Activated CD4-positive, alpha-beta T cell treated with anti-CD3 and anti-CD28 coated beads, Interleukin-2, amount 50 U/mL, for 4 hours (primary cell): Measurements from ENCODE around the gene CRYGD.
"Not testable (repeated sequence)": the region's sequence is repeated elsewhere in the genome, so short reads cannot be mapped to it uniquely, and the experiment has no call there.

Experiments used
- DNase-seq, 2 experiments: peaks; one replicate each; pipeline ENCODE4 v3.0.0-alpha.2; 2020

The CRYGD gene

DNA sequence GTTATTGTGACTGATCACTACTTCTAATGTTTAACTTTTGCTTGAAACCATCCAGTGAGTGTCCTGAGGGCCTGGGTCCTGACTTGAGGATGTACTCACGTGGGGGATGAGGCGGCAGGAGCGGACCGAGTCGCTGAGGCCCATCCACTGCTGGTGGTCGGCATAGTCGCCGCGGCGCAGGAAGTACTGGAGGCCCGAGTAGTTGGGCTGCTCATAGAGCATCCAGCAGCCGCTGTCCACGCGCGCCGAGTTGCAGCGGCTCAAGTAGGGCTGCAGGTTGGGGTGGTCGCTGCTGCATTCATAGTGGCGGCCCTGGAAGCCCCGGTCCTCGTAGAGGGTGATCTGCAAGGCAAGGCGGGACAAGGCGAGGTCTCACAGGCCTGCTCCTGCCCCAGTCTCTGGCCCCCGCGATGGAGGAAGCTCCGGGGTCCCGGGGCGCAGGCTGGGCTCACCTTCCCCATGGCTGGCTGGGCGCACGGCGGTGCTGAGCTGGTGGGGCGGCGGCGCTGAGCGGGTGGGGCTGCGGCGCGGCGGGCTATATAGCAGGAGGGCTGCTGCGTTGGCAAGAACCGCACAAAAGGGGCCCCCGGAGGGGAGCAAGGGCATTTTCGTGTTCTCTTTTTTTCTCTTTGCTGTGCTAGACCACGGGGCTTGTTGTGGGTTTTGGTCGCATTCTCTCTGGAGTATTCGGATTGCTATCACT is at the start of gene CRYGD:
TSS of gene CRYGD (minus strand) at position 512 of the 703 bp plus-strand sequence. CDS start at position 461, 51 bp downstream.
- not testable (repeated sequence) for DNase-seq

DNA sequence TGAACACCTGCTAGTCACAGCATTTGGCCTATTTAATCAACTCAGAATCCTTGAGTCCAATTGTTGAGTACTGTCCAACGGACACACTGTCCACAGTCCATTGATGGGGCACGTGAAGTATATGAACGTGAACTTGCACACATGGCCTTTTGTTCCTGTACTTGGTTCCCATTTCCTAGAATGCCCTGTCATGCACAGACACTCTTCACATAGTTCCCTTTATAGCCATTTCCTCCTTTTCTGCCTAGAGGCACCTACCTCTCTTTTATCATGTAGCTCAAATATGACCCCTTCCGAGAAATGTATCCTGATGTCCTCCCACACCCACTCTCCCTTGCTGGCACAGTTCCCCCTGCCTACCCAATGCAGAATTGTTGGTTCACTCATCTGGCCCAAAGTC is 47.8 kb upstream of the CRYGD start:
- DNase-seq: no peak

DNA sequence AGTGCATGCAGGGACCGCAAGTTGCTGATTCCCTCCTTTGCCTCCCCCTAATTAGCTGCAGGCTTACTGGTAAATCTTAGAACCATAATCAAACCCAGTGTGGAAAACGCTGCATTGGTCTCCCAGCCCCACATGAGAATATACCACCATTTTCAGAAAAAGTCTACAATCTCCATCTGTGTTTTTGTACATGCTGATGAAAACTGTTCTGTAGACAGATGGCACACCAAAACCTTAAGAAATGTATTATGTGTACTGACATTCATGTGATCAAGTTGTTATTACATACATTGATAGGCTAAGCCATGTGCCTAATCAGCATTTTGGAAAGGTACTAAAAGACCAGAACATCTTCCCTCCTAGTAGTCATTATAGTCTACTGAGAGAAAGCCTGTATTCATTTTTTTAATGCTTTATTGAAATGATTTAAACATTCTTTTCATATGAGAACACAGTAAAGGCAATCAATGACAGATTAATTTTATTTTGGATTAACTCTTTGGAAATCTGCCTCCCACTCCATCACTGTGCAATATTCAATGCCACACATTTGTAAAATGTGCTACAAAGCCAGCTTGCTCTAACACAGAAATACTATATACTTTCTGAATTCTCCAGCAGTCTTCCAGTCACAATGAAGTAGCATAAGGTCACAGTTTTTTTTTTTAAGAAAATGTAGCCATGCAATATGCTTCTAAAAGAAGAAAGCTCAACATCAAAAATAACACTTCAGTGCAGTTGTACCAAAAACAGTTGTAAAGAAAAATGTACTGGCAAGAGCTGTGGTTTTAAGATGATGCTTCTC is 40.8 kb upstream of the CRYGD start:
- DNase-seq: no peak

DNA sequence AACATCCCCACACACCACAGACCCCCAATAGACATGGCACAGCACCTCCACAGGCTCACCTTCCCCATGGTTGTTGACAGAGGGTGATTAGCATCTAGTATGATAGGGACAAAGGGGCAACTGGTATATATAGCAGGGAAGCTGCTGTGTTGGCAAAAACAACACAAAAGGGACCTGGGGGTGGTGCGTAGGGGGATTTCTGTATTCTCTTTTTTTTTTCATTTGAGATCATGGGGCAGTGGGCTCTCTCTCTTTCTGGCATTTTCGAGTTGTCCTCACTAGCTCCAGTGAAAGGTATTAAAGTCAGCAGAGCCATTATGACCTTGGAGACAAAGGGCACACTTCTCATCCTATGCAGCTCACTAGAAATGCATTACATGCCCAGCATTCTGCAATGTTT is 39.2 kb upstream of the CRYGD start, which contains the start of gene CRYGA:
TSS of gene CRYGA (minus strand) at position 101 of the 400 bp plus-strand sequence. CDS start at position 68, 33 bp downstream.
- no peak for DNase-seq

DNA sequence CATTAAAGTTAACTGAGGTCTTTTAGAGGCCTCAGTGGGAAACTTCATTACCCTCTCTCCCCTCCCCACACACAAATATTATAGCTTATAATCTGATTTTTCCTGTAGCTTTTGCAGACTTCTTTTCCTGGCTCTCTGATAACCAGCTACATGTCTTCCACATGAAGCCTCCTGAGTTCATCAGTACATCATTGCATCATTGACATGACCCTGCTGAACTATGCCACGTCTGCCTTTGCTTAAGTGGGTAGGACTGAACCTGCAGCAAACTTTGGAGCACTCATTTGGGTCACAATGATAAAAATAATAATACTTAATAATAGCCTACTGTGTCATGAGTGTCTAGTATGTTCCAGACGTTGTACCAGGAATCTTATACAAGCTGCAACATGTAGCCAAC is 32.1 kb upstream of the CRYGD start:
- no peak for DNase-seq

DNA sequence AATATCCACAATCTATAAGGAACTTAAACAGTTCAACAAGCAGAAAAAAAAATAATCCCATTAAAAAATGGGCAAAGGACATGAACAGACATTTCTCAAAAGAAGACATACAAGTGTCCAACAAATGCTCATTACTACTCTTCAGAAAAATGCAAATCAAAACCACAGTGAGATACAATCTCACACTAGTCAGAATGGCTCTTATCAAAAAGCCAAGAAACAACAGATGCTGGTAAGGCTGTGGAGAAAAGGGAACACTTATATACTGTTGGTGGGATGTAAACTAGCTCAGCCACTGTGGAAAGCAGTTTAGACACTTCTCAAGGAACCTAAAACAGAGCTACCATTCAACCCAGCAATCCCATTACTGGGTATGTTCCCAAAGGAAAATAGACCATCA is 28.8 kb upstream of the CRYGD start:
- no peak for DNase-seq

DNA sequence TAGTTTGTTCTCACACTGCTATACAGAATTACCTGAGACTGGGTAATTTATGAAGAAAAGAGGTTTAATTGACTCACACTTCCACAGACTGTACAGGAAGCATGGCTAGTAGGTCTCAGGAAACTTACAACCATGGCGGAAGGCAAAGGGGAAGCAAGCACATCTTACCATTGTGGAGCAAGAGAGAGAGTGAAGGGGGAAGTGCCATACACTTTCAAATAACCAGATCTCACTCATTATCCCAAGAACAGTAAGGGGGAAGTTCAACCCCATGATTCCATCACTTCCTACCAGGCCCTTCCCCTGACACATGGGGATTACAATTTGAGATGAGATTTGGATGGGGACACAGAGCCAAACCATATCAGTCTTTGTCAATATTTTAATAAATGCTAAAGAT is 26.6 kb upstream of the CRYGD start:
- no peak for DNase-seq

DNA sequence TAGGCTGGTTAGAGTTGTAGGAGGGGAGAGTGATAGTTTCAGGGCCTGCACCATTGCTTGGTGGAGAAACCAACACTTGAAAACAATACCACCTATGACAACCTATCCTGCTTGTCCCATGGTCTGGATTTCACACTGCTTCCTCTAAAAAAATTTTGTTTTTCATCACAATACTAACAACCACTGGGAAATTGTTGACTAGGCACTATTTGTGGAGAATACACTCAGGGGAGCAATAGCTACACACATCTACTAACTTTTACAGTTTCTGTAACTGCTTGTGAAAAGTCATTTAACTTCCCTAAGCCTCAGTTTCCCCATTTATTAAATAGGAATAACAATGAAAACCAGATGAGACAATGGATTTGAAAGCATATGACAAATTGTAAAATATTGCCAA is 25.8 kb upstream of the CRYGD start:
- no peak for DNase-seq

DNA sequence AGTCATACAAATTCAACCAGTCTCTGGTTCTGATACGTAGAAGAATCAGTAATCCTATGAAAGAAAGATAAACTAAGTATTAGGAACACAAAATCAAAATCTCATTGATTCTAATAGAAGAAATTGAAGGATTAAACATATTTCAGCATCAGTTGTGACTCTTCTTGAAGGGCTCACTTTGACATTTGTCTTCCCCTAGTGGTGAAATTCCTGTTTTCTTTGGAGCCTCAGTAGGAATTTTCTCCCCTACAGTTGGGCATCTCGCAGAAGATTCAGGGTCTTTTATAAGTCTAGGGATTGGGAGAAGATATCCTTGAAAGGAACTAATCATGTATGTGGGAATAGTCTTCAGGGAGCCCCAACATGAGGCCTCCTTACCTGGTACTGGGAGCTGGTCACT is 24.5 kb upstream of the CRYGD start:
- no peak for DNase-seq

DNA sequence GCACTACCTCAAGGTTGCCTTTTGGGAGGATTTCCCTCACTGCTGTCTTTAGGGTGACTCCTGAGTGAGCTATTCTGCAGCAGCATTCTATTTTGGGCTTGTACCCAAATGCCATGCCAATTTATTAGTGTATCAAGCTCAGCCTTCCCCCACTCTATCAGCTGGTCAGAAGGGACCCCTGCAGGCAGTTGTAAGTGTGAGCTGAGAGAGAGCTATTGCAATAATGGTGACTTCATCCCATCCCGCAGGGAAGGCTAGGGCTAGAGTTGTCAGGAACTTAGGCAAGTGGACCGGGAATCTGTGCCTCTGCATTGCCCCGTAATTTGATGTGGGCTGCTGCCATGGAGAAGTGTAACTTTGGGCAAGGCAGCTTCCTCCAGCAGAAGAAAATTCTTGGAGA is 23.4 kb upstream of the CRYGD start:
- DNase-seq: no peak

DNA sequence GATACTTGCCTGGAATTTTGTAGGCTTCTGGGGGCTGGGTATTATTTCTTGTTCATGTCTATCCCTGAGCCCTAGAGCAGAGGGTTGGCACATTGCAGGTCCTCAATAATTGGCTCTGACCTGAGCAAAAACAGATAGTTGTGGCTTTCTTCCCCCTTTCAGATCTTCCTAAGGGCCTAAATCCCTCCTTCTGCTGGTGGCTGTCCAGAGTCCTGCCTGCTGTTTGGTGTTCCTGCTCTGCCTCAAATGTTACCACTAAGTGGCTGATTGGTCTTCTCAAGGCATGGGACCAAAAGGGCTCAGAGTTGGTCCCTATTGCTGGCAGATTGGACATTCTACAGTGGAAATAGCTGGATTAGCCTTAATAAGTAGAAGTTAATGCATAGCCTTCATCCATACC is 22.7 kb upstream of the CRYGD start:
- no peak for DNase-seq

DNA sequence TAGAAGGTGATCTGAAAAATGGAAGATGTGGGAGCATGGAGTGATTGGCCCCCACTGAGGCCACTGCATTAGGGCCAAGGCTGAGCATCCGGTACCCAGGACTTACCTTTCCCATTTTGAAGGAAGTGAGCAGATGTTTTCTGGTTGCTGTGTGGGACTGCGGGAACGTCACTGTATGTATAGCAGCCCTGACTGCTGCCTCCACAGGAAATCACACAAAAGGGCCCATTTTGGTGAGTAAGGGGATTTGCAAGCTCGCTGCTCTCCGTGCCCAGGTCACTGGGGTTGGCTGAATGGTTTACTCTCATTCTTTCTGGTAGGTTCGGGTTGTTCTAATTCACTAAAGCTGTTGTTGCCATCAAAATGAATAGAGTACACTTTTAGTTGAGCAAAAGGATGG is 21.7 kb upstream of the CRYGD start, which contains the start of gene CRYGB:
TSS of gene CRYGB (minus strand) at position 153 of the 400 bp plus-strand sequence. CDS start at position 115, 38 bp downstream.
- DNase-seq: no peak

DNA sequence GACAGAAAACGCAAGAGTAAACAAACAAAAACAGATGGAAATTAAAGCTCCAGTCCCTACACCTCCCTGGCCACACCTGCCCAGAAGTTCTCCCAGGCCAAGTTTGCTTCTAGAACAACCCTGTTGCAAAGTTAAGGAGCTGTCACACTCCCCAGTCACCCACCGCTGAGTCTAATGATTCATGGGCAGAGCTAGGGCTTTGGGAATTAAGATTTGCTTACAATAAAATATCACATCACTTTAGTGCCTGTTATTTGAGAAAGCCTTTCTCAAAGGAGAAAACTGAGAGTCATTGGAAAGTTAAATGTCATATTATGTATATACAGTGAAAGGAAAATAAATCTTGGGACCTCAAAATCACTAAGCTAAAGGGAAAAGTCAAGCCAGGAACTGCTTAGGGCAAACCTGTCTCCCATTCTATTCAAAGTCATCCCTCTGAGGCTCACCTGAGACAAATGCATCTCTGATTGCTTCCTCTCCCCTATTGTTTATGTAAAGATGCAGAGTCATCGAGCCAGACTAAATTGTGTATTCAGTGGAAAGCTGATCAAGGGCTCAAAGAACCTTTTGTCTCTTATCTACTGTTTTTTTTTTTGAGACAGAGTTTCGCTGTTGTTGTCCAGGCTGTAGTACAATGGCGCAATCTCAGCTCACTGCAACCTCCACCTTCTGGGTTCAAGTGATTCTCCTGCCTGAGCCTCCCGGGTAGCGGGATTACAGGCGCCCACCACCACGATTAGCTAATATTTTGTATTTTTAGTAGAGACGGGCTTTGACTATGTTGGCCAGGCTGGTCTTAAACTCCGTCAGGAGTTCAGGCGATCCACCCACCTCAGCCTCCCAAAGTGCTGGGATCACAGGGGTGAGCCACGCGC is 18.8 kb upstream of the CRYGD start:
- DNase-seq: no peak

DNA sequence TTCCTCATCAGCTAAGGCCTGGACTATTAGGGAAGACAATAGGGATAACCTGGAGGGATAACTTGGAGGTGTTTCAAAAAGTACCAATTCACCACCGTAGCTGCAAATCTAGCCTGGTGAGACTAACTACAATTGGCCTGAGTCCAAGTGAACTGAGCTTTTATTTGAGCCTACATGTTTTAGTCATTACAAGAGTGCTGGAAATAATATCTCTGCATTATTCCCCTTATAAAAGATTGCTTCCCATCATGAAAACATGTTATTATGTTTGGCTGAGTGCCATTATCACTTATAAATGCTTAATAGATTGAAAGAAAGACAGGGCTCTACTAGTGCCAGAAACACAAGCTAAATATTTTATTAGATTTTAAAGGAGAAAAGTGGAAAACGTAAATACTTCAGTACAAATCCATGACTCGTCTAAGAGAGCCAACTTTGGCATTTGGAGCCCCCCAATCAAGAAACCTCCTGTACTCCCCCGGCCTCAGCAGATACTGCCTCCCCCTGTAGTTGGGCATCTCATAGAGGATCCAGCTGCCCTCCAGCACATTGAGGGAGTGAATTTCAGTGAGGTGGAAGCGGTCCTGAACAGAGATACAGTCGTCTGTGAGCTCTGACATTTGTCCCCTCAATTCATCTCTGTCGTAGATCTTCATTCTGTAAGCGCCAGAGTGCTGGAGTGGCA is 18.1 kb upstream of the CRYGD start:
- DNase-seq: no peak

DNA sequence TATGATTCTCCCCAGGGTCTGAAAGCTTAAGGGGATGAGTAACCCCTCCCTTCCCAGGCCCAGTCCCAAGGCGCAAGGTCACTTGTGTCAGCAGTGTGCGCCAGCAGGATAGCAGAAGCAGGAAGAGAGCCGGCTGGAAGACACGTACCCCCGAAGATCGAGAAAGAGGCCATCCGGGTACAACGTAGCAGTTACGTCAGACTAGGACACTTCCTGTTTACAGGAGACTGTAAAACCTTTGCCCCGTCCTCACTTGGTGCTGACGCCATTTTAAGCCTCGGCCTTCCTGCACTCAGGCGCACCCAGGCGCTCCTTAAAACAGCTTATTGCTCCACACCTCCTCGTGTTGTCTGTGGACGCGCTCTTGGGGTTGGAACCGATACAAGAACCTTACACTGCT is 15.1 kb upstream of the CRYGD start:
- no peak for DNase-seq

DNA sequence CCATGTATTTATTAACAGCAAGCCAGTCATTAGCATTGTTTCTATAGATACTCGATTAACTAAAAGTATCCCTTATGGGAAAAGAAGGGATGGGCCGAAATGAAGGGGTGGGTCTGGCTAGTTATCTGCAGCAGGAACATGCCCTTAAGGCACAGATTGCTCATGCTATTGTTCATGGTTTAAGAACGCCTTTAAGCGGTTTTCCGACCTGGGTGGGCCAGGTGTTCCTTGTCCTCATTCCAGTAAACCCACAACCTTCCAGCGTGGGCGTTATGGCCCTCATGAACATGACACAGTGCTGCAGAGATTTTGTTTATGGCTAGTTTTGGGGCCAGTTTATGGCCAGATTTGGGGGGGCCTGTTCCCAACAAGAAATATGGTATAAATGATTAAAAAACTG is 14.0 kb upstream of the CRYGD start:
- DNase-seq: not testable (repeated sequence)

DNA sequence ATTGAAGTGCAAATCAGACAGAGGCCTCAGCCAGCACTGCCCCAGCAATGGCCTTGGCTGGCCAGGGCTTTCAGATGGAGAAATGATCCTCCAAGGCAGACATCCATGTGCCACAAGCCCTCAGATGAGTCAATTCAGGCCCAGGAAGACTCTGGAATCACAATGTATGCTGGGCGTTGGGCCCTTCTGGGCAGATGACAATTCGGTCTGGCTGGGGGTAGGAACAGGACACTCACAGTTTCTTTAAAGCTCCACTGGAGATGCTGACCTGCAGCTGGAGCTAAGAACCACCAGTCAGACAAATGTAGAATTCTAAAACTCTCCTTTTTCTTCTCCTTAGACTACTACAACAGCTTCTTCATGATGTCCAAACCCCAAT is 12.4 kb upstream of the CRYGD start:
- DNase-seq: no peak

DNA sequence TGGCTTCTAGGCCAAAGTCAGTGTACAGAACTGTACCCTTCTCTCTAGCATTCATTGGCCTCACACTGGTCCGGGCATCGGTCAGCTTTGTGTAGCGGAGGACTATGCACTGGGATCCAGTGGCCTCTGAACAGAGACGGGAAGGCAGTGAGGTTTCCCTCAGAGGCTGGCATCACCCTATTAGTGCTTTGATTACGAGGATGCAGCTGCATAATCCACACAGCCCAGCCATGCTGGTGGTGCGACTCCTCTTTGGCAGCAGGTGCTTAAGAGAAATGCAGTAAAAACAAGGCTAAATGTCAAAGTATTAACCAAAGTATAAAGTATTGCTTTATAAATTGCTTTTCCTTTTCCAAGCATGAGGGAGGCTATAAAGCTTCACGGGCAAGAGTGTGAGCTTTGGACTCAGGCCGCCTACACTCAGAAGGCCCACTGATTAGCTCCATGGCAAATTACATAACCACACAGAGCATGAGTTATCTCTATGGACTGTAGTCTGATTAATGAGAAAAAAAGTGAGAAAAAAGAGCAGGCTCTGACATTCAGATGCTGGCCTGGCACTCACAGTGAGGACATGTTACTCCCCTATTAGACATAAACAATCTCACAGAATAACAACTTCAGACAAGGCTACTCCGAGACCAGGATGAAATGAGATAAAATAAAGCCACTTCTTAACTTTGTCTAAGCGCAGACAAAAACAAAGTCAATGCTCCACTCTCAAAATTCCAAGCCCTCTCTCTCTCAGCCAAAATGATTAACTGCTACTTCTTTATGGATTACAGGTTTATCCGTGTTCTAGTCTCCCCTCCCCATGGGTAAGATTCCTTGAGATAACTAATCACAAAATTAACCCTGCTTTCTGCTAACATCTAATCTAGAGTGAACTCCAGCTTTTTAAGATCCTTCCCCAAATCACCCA is 11.7 kb upstream of the CRYGD start:
- no peak for DNase-seq

DNA sequence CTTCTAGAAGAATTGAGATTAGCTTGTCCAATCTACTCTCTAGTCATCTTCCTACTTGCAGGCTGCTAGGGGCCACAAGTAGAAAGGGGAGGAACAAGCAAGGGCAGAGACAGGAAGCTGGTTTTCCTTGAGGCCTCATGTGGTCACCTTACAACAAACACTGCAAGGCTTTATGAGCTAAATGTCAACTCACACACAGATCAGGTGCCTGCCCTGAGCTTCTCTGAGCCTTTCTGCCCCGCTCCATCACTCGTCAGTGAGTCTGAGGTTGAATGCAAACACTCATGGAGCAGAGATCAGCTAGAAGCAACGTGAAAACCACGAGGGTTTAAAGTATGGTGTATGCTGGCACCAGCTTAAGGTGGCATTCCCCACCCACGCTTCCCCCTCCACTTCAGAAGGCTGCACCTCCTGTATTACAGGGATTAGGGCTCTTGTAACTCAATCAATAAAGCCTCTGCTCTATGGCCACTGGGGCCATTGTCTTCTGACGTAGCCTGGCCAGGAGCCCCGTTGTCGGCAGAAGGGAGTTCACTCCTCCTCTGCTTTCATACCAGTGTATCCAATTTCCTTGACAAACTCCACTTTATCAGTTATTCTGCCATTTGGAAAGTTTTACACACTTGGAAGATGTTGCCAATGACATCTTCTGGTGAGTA is 10.7 kb upstream of the CRYGD start:
- DNase-seq: no peak

DNA sequence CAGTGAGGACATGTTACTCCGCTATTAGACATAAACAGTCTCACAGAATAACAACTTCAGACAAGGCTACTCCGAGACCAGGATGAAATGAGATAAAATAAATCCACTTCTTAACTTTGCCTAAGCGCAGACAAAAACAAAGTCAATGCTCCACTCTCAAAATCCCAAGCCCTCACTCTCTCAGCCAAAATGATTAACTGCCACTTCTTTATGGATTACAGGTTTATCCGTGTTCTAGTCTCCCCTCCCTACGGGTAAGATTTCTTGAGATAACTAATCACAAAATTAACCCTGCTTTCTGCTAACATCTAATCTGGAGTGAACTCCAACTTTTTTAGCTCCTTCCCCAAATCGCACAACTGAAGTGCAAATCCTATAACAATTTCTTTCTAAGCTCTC is 6.4 kb upstream of the CRYGD start:
- no peak for DNase-seq
